Stimulated activated CD4-positive, alpha-beta T cell treated with anti-CD3 and anti-CD28 coated beads, Interleukin-1b, Interleukin-23, amount 100 ng/mL, for 48 hours (primary cell): ENCODE data around the gene NUDT15.
"Not testable (repeated sequence)": the region's sequence is repeated elsewhere in the genome, so short reads cannot be mapped to it uniquely, and the experiment has no call there.

ENCODE experiments used
- DNase-seq: peaks from one replicate; pipeline ENCODE4 v3.0.0-alpha.2; 2020

The NUDT15 gene

GRCh38 chr13:48037346-48038173 is at the start of gene NUDT15:
TSS of gene NUDT15 (plus strand) at chr13:48037726. CDS start at chr13:48037747, 21 bp downstream.
- peak; percentile 96 for DNase-seq

- no peak for DNase-seq
Observed at GRCh38 chr13:47990427-47990826, 47.1 kb upstream of the NUDT15 start.

DNA sequence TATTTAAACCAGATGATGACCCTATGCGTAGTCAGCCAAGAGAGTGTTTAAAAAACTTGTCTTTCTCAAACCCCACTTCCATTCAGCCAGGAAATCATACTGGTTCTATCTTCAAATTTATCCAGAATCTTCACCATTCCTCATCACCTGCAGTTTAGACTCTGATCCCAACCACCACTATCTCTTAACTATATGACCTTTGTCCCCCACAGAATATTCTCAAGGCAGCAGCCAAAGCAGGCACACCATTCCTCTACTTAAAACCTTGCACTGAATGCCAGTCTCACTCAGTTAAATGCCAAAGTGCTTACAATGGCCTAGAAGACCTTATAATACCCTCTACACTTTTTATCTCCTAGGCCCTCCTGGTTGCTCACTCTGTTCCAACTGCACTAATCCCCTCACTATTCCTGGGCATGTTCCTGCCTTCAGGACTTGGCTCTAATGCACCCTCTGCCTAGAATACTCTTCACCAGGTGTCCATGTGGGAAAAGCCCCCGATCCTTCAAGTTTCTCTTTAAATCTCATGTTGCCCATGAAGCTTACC is 46.5 kb upstream of the NUDT15 start:
- no peak for DNase-seq

GRCh38 chr13:47991859-47992258 is 45.7 kb upstream of the NUDT15 start:
- no peak for DNase-seq

GRCh38 chr13:47997384-47997783 is 40.1 kb upstream of the NUDT15 start:
- no peak for DNase-seq

- DNase-seq, result no peak
Observed at GRCh38 chr13:47999973-48000372, 37.6 kb upstream of the NUDT15 start.

DNA sequence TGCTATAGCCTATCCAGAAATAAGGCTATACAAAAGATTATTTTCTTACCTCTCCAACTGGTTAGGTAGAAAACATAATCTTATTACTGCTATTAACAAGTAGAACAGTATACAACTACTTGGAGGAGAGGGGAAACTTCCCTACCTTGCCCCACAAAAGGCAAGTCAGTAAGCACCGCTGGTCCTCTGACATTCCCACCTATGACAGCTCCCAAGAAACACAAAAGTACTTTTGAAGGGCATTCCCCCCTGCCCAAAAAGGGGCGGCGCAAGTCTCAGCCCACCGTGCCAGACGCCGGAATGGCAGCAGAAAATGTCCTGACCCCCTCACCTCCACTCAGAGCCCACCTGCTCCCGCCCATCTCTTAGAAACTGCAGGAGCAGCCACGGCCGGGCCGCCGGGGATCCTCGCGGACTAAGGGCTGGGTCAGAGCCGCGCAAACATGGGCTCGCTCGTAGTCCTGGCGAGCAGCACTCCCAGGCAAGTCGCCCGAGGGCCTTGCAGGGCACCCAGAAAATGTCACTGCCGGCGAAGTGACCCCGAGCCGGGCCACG is 36.9 kb upstream of the NUDT15 start:
- peak; percentile 3 for DNase-seq

GRCh38 chr13:48001114-48001881 is 36.2 kb upstream of the NUDT15 start, which contains the start of gene SUCLA2:
TSS of gene SUCLA2 (minus strand) at chr13:48001273. CDS start at chr13:48001269, 4 bp downstream.
- DNase-seq, result peak; percentile 91

DNA sequence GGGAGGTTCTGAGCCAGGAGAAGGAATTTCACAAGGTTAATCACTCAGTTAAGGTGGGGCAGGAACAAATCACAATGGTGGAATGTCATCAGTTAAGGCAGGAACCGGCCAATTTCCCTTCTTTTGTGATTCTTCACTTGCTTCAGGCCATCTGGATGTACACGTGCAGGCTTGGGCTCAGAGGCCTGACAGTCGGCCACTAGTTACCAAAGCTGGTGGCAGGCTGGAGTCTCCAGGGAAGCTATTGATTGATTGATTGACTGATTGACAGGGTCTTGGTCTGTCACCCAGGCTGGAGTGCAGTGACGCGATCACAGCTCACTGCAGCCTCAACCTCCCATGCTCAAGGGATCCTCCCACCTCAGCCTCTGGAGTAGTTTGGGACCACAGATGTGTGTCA is 35.5 kb upstream of the NUDT15 start:
- DNase-seq, result not testable (repeated sequence)

GRCh38 chr13:48004201-48004600 is 33.3 kb upstream of the NUDT15 start:
- no peak for DNase-seq

GRCh38 chr13:48006396-48006795 is 31.1 kb upstream of the NUDT15 start:
- no peak for DNase-seq

- no peak for DNase-seq
Observed at GRCh38 chr13:48009284-48009683, 28.2 kb upstream of the NUDT15 start.

DNA sequence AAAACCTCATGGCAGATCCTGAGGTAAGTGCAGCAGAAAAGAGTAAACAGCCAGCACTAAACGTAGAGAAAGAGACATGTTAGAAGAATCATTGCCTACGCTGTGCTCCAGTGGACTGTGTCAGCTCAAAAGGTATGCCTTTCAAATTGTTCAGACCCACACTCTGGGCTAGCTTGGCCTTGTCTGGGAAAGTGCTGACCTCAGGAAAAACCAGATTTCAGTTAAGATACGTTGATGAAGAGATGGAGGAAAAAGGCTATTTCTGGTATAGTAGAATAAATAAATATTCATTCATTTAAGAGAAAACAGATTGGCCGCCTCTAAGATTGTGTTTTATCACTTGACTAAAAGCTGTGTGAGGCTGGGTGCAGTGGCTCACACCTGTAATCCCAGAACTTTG is 26.8 kb upstream of the NUDT15 start:
- no peak for DNase-seq

DNA sequence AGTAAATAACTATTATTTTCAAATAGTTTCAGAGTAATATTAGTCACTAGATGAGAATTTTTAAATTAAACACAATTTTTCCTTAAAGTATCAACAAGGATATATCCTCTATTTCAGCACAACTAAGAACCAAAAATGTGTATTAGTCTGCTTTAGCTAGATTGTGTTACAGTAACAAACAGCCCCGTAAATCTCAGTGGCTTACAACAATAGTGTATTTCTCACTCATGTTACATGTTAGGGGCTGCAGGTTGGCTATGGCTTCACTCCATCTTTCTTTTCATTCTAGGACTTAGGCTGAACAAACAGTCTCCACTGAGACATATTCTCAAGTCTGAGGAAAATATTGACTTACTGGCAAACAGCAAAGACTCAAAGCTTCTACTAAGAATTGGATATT is 24.9 kb upstream of the NUDT15 start:
- no peak for DNase-seq

GRCh38 chr13:48014359-48014758 is 23.2 kb upstream of the NUDT15 start:
- DNase-seq, result no peak

DNA sequence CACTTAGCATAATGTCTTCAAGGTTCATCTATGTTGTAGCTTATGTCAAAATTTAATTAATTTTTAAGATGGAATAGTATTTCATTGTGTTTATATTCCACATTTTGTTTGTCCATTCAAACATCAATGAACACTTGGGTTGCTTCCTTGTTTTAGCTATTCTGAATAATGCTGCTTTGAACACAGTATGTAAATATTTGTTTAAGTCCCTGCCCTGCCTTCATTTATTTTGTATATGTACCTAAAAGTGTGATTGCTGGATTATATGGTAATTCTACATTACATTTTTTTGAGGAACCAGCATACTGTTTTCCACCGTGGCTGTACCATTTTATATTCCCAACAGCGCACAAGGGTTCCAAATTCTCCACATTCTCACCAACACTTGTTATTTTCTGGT is 18.9 kb upstream of the NUDT15 start:
- no peak for DNase-seq

DNA sequence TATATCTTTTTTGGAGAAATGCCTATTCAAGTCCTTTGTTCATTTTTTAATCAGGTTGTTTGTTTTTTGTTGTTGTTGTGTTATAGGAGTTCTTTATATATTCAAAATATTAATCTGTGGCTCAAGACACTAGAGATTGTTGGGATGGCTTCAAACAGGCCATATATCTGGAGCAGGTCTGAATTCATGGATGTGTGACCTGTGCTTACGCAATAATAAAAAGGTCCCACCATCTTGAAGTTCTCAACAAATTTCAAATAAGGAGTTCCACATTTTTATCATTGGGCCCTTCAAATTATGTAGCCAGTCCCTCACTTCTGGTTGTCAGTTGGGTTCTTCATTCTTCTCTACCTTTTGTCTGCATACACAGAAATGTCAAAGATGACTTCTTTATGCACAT is 17.7 kb upstream of the NUDT15 start:
- no peak for DNase-seq

DNA sequence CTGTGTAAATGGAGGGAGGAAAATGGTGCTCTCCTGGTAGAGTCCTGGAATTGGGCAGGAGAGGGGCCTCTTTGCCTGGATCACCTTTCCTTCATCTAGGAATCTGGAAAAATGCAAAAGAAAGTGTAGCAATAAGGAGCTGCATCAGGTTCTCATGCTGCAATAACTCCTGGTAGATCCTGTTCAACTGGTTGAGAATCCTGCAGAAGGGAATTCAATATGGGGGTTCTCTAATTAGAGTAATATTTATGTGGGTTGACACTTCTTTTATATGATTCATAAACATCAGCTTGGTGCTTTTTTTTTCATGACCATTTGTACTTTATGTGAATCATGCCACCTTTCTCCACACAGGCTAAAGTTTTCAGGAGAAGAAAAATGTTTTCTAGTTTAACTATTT is 9.5 kb upstream of the NUDT15 start:
- no peak for DNase-seq

- no peak for DNase-seq
Observed at GRCh38 chr13:48029859-48030258, 7.7 kb upstream of the NUDT15 start.

- no peak for DNase-seq
Observed at GRCh38 chr13:48038761-48039160, 1.2 kb downstream of the NUDT15 start.

GRCh38 chr13:48040049-48040448 is 2.5 kb downstream of the NUDT15 start:
- DNase-seq, result no peak

DNA sequence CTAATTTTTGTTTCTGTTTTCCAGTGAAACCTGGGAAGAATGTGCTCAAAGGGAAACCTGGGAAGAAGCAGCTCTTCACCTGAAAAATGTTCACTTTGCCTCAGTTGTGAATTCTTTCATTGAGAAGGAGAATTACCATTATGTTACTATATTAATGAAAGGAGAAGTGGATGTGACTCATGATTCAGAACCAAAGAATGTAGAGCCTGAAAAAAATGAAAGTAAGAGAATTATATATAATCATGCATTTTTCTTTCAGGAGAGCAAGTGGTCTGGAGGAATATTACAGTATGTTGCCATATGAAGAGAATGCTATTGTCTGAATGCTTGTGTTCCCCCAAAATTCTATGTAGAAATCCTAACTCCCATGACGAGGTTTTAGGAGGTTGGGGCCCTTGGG is 3.4 kb downstream of the NUDT15 start:
- DNase-seq, result no peak

DNA sequence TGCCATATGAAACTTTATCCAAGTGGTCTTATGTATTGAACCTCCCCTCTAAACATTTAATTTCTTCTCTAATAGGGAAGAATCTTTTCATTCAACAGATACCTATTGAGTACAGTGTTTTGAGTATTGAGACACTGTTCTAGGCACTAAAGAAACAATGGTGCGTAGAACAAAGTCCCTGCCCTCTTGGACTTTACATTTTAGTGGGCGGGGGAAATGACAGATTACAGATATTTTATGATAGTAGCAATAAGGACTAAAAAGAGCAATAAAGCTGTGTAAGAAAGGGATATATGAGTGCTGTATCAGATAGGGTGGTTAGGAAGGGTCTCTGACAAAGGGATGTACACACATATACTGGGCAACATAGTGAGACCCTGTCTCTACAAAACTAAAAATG is 5.4 kb downstream of the NUDT15 start:
- no peak for DNase-seq
